AG20443 (cell line): ENCODE data around the gene MPP4.

Experiments
- DNase-seq: peaks from one replicate; pipeline ENCODE4 v3.0.0; 2012; ENCODE audit warnings: low spot score, mixed read lengths

Gene MPP4, protein sequence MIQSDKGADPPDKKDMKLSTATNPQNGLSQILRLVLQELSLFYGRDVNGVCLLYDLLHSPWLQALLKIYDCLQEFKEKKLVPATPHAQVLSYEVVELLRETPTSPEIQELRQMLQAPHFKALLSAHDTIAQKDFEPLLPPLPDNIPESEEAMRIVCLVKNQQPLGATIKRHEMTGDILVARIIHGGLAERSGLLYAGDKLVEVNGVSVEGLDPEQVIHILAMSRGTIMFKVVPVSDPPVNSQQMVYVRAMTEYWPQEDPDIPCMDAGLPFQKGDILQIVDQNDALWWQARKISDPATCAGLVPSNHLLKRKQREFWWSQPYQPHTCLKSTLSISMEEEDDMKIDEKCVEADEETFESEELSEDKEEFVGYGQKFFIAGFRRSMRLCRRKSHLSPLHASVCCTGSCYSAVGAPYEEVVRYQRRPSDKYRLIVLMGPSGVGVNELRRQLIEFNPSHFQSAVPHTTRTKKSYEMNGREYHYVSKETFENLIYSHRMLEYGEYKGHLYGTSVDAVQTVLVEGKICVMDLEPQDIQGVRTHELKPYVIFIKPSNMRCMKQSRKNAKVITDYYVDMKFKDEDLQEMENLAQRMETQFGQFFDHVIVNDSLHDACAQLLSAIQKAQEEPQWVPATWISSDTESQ

DNA sequence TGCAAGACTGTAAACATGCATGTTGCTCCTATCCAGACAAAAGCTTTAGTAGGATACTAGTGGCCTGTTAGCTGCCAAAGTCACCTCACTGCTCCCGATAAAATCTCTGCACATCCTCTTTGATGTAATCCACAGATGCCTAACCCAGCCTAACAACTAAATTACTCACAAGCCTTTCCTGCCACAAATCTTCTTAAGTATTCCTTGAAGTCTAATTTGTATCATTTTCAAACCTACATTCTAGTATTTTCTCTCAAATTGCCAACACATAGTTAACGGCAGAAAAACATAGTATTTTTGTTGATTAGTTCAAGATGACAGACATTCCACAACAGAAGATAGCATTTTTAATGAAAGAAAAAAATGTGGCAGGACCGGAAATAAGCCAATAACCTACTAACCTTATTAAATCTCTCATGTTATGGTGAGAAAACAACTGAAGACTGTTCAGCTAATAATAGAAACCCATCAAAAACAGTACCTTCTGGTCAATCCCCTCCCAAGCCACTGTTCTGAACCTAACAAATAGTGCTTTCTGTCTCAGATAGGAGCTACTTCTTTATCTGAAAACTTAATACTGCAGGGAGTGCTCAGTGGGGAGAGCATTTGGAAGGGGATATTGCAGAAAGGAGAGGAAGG, at the start of gene MPP4:
TSS of gene MPP4 (minus strand) at position 57 of the 639 bp plus-strand sequence. CDS start 4,690 bp downstream, outside the sequence.
- peak; percentile 37 for DNase-seq

DNA sequence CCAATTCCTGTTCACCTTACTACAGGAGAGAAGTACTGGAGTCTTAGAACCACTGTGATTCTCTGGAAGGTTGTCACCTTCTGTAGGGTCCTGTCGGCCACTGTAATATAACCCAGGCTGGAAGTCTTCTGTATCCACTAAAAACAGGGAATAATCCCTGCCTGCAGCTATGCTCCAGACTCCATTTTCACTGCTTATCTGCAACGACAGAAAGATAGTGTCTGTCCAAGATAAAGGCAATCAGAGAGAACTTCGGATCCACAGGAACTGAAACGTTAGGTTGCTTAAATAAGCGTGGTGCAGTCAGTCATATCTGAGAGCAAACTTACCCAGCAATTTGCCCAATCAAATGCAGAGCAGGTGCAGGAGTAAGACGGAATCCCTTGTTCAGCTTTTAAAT, 48.1 kb upstream of the MPP4 start:
- DNase-seq = no peak

DNA sequence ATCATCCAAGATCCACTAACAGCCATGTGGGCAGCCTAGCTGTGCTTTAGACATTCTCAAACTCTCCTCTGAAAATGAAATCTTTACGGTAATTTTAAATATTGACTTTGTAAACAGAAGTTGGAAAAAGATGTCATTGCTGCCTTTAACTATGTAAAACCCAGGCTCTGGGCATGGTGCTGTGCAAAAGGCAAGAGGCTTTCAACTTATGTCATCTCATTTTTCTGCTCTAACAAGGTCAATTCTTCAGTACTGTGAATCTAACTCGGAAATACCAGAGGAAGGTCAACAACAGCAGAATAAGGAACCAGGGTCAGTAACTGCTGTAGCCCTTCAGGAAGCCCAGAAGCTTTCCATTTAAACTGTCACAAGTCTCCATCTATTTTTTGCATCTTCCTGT, 37.0 kb upstream of the MPP4 start:
- no peak for DNase-seq

DNA sequence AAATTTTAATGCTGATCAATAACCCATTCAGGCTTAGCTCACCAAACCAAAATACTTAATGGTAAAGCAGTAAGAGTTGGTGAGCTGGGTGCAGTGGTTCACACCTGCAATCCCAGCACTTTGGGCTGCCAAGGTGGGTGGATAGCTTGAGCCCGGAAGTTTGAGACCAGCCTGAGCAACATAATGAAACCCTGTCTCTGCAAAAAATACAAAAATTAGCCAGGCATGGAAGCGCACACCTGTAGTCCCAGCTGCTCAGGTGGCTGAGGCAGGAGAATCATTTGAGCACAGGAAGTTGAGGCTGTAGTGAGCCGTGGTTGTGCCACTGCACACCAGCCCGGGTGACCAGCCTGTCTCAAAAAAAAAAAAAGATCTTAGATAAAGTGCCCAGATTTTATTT, 35.7 kb upstream of the MPP4 start:
- no peak for DNase-seq

DNA sequence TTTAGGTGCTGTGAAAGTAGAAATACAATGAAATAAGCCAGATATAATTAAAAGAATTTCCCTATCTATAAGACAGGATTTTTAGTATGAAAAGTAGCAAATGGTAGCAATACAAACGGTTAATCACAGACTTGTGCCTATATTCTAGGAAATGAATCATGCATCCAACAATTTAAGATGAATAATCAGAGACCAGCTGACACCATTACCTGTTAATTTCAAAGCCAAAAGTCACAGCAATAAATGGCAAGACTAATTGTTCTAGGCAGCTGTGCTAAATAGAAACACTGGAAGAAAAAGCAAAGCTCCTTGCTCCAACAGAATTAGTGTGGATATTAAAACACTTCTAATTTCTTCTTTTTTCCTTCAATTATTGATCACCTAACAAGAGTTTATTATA, 35.1 kb upstream of the MPP4 start:
- no peak for DNase-seq

DNA sequence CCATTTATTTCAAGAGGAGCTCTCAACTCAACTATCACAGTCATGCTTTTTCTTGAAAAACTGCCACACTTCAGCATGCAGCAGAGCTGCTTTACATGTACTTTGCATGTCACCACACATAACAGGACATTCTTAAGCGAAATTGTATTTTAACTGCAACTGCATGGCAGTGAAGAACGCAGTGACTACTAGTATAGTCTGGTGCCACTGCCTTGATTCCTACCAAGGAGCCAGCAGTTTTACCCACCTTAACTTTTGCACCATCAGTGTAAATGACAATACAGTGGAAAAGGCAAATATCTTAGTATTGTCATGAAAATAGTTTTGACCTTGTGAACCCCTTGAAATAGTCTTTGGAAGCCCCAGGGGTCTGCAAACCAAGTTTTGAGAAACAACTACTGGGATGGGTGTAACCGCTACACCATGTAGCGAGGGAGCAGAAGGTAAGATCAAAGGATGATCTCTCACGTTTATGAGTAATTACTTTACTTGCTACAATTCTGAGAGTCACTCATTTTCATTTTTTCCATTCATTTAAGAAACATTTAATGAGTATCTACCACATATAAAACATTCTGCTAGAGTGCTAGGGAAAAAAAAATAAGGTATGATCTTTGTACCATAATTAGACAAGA, 32.3 kb upstream of the MPP4 start:
- no peak for DNase-seq

DNA sequence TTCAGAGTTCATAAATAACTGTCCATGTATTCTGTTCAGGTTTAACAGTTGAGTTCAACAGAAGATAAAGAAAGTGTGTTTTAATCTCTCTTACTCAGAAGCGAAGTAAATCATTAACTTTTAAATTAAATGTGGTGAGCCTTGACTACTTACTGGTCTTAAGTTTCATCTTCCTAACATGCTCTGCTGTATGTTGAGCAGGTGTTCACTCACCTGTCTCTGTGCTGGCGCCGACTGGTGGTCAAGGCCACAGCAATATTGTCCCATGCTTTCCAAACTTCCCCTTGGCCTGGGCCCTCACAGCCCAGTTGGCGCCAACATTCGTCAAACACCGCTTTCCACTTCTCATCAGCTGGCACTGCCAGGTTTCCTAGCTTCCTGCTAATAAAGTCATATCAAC, 17.0 kb upstream of the MPP4 start:
- DNase-seq = no peak

DNA sequence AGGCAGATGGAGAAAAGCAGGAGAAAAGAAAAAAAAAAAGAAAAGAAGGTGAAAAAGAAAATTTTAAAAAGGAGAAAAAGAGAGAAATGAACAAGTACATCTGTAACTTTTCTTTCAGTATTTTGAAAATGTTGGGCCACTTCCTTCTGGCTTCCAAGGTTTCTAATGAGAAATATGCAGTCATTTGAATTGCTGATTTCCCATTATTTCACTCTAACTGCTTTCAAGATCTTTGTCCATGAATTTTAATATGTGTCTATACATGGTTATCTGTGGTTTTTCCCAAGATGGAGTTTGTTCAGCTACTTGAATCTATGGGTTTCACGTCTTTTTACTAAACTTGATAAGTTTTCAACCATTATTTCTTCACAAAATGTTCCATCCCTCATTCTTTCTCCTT, 14.3 kb upstream of the MPP4 start:
- no peak for DNase-seq

DNA sequence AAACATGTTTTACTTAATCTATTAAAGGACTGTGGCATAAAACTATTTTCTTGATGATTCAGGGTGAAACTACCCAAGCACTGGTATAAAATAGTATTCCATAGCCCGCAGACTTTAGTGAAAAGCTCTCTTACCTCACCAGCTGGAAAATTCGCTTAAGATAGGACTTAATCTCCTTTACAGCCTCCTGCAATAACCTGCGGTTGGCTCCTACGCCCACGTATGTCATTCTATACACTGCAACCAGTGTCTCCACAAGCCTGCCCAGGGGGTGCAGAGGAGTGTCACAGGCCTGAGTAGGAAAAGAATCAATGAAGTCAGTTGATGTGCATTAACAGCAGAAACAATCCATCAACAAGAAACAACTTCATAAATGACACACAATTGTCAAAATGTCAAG, 11.3 kb upstream of the MPP4 start:
- DNase-seq = no peak

DNA sequence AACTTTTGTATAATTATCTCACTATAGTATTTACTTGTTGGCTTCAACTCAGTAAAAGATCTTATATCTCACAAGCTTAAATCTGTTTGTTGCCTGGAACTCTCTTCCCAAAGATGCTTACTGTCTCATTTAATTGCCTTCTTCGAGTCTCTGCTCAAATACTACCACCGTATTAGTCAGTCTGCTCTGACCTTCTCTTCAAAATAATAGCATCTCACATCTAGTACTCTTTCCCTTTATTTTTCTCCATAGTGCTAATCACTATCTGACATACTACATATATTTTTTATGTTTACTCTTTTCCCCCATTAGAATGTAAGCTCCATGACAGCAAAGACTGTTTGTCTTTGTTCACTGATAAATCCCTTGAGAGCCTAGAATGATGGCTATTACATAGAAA, 10.6 kb upstream of the MPP4 start:
- no peak for DNase-seq

DNA sequence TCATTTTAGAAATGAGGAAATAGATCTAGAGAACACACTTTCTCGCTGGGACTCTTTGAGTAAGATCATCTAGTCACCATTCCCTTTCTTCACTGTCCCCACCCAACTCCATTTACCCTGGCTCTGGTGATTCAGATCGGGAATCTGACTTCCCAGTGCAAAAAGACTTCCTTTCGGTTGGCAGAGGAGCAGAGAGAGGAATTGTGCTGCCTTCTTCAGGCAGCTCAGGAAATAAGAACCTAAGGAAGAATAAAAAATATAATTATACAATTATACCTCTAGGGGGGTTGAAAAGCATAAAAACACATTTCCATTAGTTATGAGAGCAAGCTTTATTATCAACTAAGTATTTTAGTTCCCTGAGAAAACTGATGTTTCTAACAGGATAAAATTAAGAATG, 9.3 kb upstream of the MPP4 start:
- peak; percentile 80 for DNase-seq

DNA sequence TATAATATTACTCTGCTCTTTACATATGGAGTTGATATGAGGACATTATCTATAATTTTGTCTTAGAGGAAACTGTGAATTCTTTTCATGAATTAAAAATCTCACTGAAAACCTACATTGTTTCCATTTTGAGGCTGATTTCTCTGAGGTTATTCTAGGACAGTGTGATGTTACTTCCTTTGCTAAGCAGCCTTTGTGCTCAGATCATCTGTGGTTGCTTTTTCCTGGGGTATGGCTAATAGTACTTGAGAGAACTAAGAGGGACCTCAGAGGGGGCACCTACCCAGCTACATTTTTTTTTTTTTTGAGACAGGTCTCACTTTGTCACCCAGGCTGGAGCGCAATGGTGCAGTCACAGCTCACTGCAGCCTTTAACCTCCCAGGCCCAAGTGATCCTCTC, 8.7 kb upstream of the MPP4 start:
- no peak for DNase-seq

DNA sequence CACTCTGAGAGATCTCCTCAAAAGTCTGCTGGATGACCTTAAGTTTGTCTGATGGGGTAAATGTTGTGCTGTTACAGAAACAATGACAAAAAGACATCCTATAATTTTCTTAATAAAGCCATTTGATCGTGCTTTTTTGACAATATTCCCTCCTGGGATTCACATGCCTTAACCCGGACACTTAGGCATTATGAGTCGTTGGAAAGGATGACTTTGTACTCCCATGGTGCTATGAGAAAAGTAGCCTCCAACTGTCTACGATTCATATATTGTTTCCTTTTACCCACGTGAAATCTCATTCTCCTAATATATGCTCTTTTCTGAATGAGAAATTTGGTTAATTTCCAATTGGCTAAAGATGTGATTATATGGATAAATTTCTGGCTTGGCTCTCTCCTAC, 6.1 kb upstream of the MPP4 start:
- no peak for DNase-seq

DNA sequence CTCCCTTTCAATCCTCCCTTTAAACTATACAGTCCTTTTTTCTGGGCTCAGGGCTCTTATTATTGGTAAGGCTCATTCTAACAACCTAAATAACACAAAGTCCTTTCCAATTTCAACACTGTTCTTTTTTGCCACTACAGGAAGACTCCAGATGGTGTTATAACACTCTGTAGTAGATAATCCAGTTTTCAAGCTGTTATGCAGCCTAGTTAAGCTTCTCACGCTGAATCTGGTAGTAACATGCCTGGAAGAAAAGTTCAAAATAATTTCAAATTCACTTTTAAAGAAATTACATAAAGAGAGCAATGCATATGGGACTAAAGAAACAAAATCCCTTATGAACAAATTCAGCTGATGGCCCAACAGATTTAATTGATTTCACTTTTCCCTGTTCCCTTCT, 3.2 kb upstream of the MPP4 start:
- no peak for DNase-seq

DNA sequence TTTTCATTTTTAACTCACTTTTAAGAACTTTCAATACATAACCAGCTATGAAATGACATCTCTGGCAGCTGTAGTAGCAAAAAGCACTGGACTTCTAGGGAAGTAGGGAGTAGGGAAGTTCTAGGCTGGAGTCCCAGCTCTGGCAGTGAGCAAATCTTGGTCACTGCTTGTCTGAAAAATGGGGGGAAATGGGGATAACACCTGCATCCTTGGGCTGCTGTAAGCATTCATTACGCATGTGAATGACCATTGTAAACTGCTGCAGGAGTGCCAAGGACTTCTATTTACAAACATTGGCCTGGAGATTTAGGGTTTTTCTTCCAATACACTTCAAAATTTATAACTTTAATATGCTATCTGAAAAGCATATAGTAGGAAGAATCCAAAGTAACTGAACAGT, 972 bp upstream of the MPP4 start:
- no peak for DNase-seq

DNA sequence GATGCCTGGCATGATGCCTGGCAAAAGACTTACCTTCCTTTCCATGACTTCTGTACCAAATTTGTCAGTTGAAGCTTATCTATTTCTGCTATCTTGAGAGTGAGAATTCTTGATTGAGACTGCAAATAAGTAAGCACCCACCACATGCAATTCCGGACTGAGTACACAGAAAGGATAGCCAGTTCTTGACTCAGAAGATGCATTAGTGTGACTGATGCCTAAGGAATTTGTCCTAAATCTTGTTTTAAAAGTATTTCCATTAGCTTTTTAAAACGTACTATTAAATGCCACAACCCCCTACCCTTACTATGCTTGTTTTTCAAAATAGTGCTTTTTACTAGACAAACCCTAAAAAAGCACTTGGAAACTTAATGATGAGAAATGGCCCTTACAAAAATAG, 545 bp downstream of the MPP4 start:
- peak; percentile 54 for DNase-seq

DNA sequence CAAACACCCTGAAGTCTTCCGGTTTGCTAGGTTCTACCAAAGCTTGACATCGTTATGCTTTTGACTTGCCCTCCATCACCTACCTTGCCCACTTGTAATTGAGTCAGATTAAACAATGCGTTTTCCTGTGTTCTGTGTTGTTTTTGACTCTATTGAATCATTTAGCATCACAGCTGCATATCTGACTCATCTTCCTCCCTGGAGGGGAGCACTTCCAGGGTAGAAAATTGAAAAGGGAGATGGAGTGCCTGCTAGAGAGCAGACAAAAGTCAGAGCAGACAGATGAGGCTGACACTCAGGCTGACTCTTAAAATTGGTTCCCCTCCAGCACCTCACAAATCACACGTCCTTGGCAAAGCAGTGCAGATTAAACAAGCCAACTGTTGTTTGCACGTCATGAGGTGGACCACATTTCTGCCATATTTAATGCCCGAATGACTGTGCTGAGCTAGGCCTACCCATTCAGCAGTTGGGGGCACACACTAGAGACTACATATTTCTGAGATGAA, 2.2 kb downstream of the MPP4 start:
- peak; percentile 69 for DNase-seq

DNA sequence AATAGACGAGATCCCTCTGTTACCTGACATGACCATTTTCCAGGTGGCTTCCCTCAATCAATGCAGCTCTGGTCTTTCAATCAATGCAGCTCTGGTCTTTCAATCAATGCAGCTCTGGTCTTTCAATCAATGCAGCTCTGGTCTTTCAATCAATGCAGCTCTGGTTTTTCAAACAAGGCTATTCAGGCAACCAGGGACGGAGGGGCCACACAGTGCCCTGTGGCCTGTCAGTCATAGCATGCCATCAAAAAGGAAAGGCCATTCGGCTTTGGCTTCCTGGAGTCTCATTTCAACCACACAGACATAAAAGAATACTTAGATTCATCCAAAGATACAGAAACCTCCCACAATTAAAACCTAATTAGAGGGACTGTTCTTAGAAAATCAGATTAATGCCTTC, 13.3 kb downstream of the MPP4 start:
- DNase-seq = no peak

DNA sequence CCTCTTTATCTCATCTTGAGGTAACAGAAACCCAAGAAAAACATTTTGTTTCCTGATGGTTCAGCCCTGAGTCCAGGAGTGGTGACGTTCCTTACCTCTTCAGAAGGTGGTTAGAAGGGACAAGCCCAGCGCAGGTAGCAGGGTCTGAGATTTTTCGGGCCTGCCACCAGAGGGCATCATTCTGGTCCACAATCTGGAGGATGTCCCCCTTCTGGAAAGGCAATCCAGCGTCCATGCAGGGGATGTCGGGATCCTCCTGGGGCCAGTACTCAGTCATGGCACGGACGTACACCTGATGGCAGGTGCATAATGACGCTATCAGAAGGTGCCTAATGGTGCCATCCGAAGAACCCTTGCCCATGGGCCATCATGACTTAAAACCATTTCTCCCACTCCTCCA, 17.7 kb downstream of the MPP4 start:
- DNase-seq = peak; percentile 22

DNA sequence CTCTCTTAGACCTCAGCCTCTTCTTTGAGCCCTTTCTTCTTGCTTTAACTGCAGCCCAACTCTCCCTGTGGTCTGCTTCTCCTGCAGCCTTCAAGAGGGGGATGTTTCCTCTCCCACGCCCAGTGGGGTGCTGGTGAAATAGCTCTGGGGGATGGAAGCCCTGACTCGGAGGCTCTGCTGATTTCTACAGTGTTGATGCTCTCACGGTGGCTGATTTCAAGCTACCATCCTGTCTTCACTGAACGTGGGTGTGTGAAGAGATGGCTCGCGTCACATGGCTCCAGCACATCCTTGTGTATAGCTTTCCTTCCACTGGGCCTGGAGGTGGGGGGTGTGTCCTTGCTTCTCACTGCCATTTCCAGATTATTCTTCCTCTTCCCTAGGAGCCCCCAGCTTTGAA, 20.0 kb downstream of the MPP4 start:
- DNase-seq = no peak

DNA sequence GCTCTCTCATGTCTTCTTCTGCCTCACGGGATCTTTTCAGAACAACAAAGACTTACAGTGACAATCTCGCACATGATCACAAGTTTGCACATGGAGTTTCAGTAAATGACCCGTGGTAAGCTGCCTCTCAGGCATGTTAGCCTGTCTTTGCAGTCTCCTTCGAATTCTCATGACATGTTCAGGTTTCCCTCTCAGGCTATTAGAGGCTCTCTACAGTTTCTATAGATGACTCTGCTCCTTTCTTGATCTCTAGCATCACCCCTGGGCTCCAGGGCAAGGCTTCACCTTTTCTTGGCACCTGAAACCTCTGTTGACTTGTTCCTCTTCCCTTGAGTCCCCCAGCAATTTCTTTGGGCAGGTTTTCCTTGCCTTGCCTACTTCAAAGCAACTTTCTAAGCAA, 23.0 kb downstream of the MPP4 start:
- no peak for DNase-seq

DNA sequence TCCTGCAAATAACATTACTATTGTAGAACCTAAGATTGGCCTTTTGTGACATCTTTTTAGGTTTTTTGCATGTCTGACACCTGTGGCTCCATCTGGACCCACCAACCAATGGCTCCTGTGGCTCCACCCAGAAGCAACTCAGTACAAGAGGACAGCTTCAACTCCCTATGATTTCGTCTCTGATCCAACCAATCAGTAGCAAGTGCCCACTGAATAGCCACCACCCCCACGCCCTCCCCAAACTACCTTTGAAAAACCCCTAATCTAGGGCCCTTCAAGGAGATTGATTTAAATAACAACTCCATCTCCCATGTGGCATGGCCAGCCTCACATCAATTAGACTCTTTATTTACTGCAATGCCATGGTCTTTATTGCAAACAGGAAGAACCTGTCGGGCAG, 23.6 kb downstream of the MPP4 start:
- DNase-seq = no peak

DNA sequence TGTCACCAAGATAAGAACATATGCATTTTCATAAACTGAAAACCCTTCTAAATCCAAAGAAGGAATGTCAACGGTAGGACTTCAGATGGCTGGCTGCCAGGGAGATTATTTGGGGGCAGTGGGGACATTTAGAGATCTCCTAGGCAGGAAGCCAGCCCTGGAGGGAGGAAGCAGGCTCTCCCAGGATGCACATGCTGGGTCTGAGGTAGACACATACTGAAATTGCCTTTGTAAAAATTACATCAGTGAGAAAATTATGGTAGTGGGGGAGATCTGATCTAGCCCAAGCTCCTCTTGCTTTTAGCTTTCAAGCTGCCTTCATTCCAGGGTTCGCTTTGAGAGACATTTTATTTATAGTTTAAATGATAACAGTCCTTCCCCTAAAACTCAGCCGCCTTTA, 24.1 kb downstream of the MPP4 start:
- DNase-seq = no peak
